ENCODE measurements around the gene MINDY4B. TPM values are rescaled to one million over a fixed set of nuclear protein-coding genes. Genes with fewer than 3 reads are reported as not detected.

Gene MINDY4B
- polyA plus RNA-seq, 1 of the 3 experiments (the other 2 are of a cell fraction): not detected

DNA sequence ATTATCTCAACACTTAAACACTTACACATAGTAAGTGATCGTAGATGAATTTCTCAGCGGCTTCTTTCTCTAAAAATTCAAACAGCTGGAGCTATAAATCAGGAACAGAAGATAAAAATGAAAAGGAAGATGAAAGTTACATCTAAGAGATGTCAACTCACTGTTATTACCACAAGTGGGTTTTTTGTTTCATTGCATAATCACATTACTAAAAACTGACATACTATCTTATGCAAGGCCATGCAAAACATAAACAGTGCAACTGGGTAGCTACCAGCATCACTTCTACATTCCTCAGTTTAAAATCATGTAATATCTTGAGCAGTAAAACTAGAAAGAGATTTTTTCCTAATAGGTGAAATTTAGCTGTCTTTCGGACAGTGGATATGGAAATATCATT is 14.9 kb downstream of the MINDY4B start:
- Histone ChIP-seq H3K27me3 (ENCODE audit: insufficient read depth) (peaks cover 9% of the 10 kb centered on the region; the same call in 1 of the 2 replicates), H3K4me1 (ENCODE audit: control insufficient read depth in 1 of 2, insufficient read depth in 2 of 2, low read depth in 1 of 2, low read length in 1 of 2) (no peaks in the 10 kb centered on the region), H2AFZ (ENCODE audit: low read depth) (no peak overlapping the region), H3K9me2 (no peaks in the 10 kb centered on the region), H3K9ac (no peak overlapping the region), H3K79me2 (ENCODE audit: insufficient read depth) (no peaks in the 10 kb centered on the region), H4K20me1 (ENCODE audit: insufficient read depth) (no peaks in the 10 kb centered on the region), H3K27ac (ENCODE audit: low read depth in 2 of 2, low read length in 1 of 2) (no peak overlapping the region), H3K36me3 (replicated peaks in 1 of 2; ENCODE audit: control insufficient read depth in 1 of 2, insufficient read depth in 2 of 2, low read length in 1 of 2) (no peaks in the 10 kb centered on the region), H3K4me2 (no peak overlapping the region), H3F3A (replicated peaks; ENCODE audit: insufficient read depth) (no peaks in the 10 kb centered on the region), H3K9me3 (no peaks in the 10 kb centered on the region), H3K4me3 (ENCODE audit: low read depth in 2 of 2, low read length in 1 of 2) (no peak overlapping the region)
- ChIA-PET POLR2A (no interaction called here), CTCF (interaction anchor here (0.6 to 1.3 kb wide), 2 partner anchors 25 to 266 kb away, joined by 3 read pairs; no protein-coding TSS in a partner anchor)
- TF ChIP-seq TCF12 (IDR thresholded peaks at IDR 0.05): no peak
- TF ChIP-seq, protein P1, sequence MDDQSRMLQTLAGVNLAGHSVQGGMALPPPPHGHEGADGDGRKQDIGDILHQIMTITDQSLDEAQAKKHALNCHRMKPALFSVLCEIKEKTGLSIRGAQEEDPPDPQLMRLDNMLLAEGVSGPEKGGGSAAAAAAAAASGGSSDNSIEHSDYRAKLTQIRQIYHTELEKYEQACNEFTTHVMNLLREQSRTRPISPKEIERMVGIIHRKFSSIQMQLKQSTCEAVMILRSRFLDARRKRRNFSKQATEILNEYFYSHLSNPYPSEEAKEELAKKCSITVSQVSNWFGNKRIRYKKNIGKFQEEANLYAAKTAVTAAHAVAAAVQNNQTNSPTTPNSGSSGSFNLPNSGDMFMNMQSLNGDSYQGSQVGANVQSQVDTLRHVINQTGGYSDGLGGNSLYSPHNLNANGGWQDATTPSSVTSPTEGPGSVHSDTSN (IDR thresholded peaks at IDR 0.05): no peak
- no peak for TF ChIP-seq TAF1 (IDR thresholded peaks at IDR 0.05; ENCODE audit: borderline replicate concordance, low read depth, low read length)
- TF ChIP-seq RXRA (IDR thresholded peaks at IDR 0.05; ENCODE audit: borderline replicate concordance, low read depth): no peak
- TF ChIP-seq, protein P2, sequence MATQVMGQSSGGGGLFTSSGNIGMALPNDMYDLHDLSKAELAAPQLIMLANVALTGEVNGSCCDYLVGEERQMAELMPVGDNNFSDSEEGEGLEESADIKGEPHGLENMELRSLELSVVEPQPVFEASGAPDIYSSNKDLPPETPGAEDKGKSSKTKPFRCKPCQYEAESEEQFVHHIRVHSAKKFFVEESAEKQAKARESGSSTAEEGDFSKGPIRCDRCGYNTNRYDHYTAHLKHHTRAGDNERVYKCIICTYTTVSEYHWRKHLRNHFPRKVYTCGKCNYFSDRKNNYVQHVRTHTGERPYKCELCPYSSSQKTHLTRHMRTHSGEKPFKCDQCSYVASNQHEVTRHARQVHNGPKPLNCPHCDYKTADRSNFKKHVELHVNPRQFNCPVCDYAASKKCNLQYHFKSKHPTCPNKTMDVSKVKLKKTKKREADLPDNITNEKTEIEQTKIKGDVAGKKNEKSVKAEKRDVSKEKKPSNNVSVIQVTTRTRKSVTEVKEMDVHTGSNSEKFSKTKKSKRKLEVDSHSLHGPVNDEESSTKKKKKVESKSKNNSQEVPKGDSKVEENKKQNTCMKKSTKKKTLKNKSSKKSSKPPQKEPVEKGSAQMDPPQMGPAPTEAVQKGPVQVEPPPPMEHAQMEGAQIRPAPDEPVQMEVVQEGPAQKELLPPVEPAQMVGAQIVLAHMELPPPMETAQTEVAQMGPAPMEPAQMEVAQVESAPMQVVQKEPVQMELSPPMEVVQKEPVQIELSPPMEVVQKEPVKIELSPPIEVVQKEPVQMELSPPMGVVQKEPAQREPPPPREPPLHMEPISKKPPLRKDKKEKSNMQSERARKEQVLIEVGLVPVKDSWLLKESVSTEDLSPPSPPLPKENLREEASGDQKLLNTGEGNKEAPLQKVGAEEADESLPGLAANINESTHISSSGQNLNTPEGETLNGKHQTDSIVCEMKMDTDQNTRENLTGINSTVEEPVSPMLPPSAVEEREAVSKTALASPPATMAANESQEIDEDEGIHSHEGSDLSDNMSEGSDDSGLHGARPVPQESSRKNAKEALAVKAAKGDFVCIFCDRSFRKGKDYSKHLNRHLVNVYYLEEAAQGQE (IDR thresholded peaks at IDR 0.05; ENCODE audit: low read depth, low read length): no peak
- TF ChIP-seq, protein P3, sequence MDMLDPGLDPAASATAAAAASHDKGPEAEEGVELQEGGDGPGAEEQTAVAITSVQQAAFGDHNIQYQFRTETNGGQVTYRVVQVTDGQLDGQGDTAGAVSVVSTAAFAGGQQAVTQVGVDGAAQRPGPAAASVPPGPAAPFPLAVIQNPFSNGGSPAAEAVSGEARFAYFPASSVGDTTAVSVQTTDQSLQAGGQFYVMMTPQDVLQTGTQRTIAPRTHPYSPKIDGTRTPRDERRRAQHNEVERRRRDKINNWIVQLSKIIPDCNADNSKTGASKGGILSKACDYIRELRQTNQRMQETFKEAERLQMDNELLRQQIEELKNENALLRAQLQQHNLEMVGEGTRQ (IDR thresholded peaks at IDR 0.05; ENCODE audit: borderline replicate concordance, low read depth, low read length): no peak
- TF ChIP-seq, protein P4, sequence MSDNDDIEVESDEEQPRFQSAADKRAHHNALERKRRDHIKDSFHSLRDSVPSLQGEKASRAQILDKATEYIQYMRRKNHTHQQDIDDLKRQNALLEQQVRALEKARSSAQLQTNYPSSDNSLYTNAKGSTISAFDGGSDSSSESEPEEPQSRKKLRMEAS (IDR thresholded peaks at IDR 0.05; ENCODE audit: low read depth): no peak
- WGBS (ENCODE audit: low lambda C conversion rate): 34% methylated on average over 3 of the region's 3 CpGs
- no peak for DNase-seq

DNA sequence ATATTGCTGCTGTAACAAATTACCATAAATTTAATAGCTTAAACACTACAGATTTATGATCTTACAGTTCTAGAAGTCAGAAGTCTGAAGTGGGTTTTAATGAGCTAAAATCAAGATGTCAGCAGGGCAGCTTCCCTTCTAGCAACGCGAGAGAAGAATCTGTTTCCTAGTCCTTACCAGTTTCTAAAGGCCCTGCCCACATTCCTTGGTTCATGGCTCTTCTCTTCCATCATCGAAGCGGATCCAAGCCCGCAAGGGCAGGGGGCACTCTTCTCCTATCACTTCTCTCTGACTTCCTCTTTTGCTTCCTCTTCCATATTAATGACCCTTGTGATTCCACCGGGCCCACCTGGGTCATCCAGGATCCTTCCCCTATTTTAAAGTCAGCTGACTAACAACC is 16.1 kb downstream of the MINDY4B start:
- TF ChIP-seq, protein P3 (IDR thresholded peaks at IDR 0.05; ENCODE audit: borderline replicate concordance, low read depth, low read length): no peak
- no peak for TF ChIP-seq FOXJ3 (CRISPR knock-in tag; IDR thresholded peaks at IDR 0.05)
- TF ChIP-seq, protein P1 (IDR thresholded peaks at IDR 0.05): no peak
- Histone ChIP-seq H4K20me1 (ENCODE audit: insufficient read depth) (no peaks in the 10 kb centered on the region), H3K9me3 (no peaks in the 10 kb centered on the region), H3K36me3 (replicated peaks in 1 of 2; ENCODE audit: control insufficient read depth in 1 of 2, insufficient read depth in 2 of 2, low read length in 1 of 2) (no peaks in the 10 kb centered on the region), H3K4me1 (ENCODE audit: control insufficient read depth in 1 of 2, insufficient read depth in 2 of 2, low read depth in 1 of 2, low read length in 1 of 2) (no peaks in the 10 kb centered on the region), H3K9ac (no peak overlapping the region), H3K79me2 (ENCODE audit: insufficient read depth) (no peaks in the 10 kb centered on the region), H3F3A (replicated peaks; ENCODE audit: insufficient read depth) (no peaks in the 10 kb centered on the region), H2AFZ (ENCODE audit: low read depth) (no peak overlapping the region), H3K4me2 (no peak overlapping the region), H3K4me3 (ENCODE audit: low read depth in 2 of 2, low read length in 1 of 2) (no peak overlapping the region), H3K27me3 (ENCODE audit: insufficient read depth) (peaks cover 8% of the 10 kb centered on the region; the same call in 1 of the 2 replicates), H3K27ac (ENCODE audit: low read depth in 2 of 2, low read length in 1 of 2) (no peak overlapping the region), H3K9me2 (no peaks in the 10 kb centered on the region)
- ChIA-PET POLR2A (no interaction called here), CTCF (interaction anchor here (1.3 kb wide), 1 partner anchor 267 kb away, joined by 3 read pairs; no protein-coding TSS in a partner anchor)
- WGBS (ENCODE audit: low lambda C conversion rate): 12% methylated on average over 6 of the region's 6 CpGs
- DNase-seq: no peak

Data from SK-N-SH (cell line).